Erythroblast (primary cell): ENCODE measurements around the gene EYA4.

Experiments used
- GATA1 ChIP-seq: IDR thresholded peaks from 2 replicates; pipeline ENCODE4 v1.6.1; 2011; ENCODE audit warnings: low read depth, mild to moderate bottlenecking, control low read depth, low read length, moderate library complexity
- POLR2A ChIP-seq: IDR thresholded peaks from 2 replicates; pipeline ENCODE4 v1.6.1; 2011; ENCODE audit warnings: mild to moderate bottlenecking, low read length

DNA sequence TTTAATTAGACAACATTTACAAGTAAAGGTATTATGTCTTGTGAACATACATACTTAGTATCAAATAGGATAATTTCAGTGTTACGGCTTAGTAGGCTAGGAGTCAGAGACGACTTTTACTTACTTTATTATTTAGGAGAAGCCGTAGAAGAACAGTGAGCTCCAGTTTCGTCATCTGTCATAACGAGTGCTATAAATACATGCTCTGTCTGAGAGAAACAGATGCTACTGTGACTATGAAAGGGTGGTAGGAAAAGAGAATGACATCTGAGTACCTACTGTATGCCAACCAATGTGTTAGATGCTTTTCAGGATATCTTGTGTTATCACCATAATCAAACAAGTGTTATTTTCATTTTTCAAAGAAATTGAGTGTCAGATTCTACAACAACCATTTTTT is 119.0 kb downstream of the EYA4 start:
- TF ChIP-seq POLR2A (no peak), GATA1 (no peak)
